Fibroblast of lung (primary cell): ENCODE results near the gene ANXA4. TPM values are rescaled to one million over a fixed set of nuclear protein-coding genes. Genes with fewer than 3 reads are reported as not detected.

Experiments
- DNase-seq, 2 donors: peaks; one replicate each; pipeline versions ENCODE4 v3.0.0 to v3.0.0-alpha.2; 2010; ENCODE audit warnings: low read depth in 2 of 2
- H2AFZ ChIP-seq: 2 replicates; pipeline ENCODE4 v1.5.1; 2012; ENCODE audit warnings: low read length, control low read depth, inconsistent platforms
- H3K27ac ChIP-seq: 2 replicates; pipeline ENCODE4 v1.5.1; 2011; ENCODE audit warnings: low read length, control low read depth; ENCODE audit not compliant: insufficient read depth
- H3K27me3 ChIP-seq: 2 replicates; pipeline ENCODE4 v1.5.1; 2011; ENCODE audit warnings: mild to moderate bottlenecking, low read length; ENCODE audit not compliant: control insufficient read depth, insufficient read depth
- H3K36me3 ChIP-seq: 2 replicates; pipeline ENCODE4 v1.5.1; 2011; ENCODE audit warnings: low read length; ENCODE audit not compliant: control insufficient read depth, insufficient read depth
- H3K4me1 ChIP-seq: 2 replicates; pipeline ENCODE4 v1.5.1; 2011; ENCODE audit warnings: low read length; ENCODE audit not compliant: control insufficient read depth, insufficient read depth; ENCODE audit errors: extremely low read depth
- H3K4me2 ChIP-seq: 2 replicates; pipeline ENCODE4 v1.5.1; 2011; ENCODE audit warnings: low read length, control low read depth; ENCODE audit not compliant: insufficient read depth; ENCODE audit errors: extremely low read depth
- H3K4me3 ChIP-seq, 4 experiments: fragments of 200-600 bp in 1 of 4; sonication (generic) in 1 of 4; replicated peaks in 1 of 4; 2 replicates each; pipeline ENCODE4 v1.5.1; 2011 to 2016; ENCODE audit warnings: low read length in 4 of 4, low read depth in 3 of 4, mild to moderate bottlenecking in 3 of 4, control low read depth in 2 of 4, inconsistent platforms in 1 of 4, mixed read lengths in 1 of 4; ENCODE audit not compliant: insufficient read depth in 1 of 4; ENCODE audit errors: control extremely low read depth in 1 of 4
- H3K79me2 ChIP-seq: 2 replicates; pipeline ENCODE4 v1.5.1; 2012; ENCODE audit warnings: mild to moderate bottlenecking, low read length, inconsistent platforms; ENCODE audit not compliant: control insufficient read depth, insufficient read depth
- H3K9ac ChIP-seq: 2 replicates; pipeline ENCODE4 v1.5.1; 2011; ENCODE audit warnings: mild to moderate bottlenecking, low read length, control low read depth; ENCODE audit not compliant: insufficient read depth
- H3K9me3 ChIP-seq: 2 replicates; pipeline ENCODE4 v1.5.1; 2012; ENCODE audit warnings: low read depth, low read length; ENCODE audit not compliant: control insufficient read depth, insufficient read depth
- H4K20me1 ChIP-seq: 2 replicates; pipeline ENCODE4 v1.5.1; 2011; ENCODE audit warnings: low read length; ENCODE audit not compliant: control insufficient read depth, insufficient read depth; ENCODE audit errors: extremely low read depth
- EZH2 ChIP-seq: IDR thresholded peaks from 2 replicates; pipeline ENCODE4 v1.5.1; 2012; ENCODE audit warnings: low read length, control low read depth, mild to moderate bottlenecking; ENCODE audit errors: missing control alignments
- polyA plus RNA-seq, 2 donors: library from polyadenylated mRNA; depleted of rRNA in 1 of 2; stranded (reverse) in 1 of 2; unstranded in 1 of 2; fragments of >200 nt; gene quantifications; 2 replicates each; pipeline ENCODE4 v1.2.1, GENCODE V29; 2011 to 2012; ENCODE audit warnings: missing spikeins in 1 of 2
- total RNA-seq: library from RNA; depleted of rRNA; stranded (reverse); fragments of >200 nt; gene quantifications from 2 replicates; pipeline ENCODE4 v1.2.1, GENCODE V29; 2014
- TF ChIP-seq, protein P1 (sequence below), 2 donors: IDR thresholded peaks in 1 of 2; conservative IDR thresholded peaks in 1 of 2; 1 replicate in 1 of 2; 2 replicates in 1 of 2; pipeline ENCODE4 v1.5.1; 2011 to 2012; ENCODE audit warnings: low read length in 2 of 2, control low read depth in 1 of 2, inconsistent platforms in 1 of 2, low read depth in 1 of 2, mild to moderate bottlenecking in 1 of 2

Gene ANXA4
- total and polyA plus RNA-seq, 2 donors (not counting 1 experiment from before 2014, with no cell fraction given) = 98.4 to 114 TPM

DNA sequence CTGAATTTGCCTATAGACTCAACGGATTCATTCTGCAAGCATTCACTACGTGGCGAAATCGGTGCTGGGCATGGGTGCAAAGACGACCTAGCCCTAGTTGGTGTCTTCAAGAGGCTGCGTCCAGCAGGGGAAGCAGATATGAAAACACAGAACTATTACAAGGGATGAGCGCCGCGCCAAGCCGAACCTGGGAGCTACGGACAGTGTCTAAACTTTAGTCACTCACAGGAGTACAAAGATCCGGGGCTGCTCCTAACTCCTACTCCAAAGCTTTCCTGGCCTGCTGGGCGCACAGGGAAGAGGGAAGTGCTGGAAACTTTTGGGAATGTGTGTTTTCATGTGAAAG lies 732 bp upstream of the ANXA4 start:
- H3K79me2 ChIP-seq = peaks cover 15% of the 10 kb centered on the region
- peak overlapping the region; percentile 94 for H3K4me2 ChIP-seq
- DNase-seq = peak; percentile 74

DNA sequence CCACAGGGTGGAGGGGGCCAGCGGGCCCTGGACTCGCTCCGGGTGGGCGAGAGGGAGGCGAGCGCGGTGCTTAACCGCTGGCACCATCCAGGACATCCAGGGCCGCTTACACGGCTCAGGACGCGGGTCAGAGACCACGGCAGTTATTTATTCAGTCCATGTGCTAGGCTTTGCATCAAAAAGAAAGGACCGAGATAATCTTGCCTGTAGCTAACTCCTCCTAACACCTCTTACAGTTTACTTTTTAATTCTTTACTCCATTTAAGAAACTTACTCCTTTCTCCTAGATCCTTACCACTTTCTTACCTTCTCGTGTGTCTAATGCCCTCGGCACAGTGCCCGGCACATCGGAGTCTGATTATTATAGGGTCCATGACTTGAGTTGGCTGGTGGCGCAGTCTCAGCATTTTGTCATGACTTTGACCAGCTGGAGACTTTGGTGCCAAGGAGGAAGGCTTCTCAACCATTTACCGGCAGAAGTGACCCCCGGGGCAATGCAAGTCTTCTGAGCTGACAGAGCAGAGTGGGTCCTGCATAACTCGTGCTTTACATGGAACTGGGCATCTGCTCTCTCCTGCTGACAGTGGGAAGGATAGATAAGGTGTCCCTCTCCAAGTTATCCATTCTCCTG lies 503 bp downstream of the ANXA4 start:
- peak overlapping the region; percentile 85 for H2AFZ ChIP-seq
- H3K27ac ChIP-seq = peak overlapping the region; percentile 90
- TF ChIP-seq EZH2 = no peak
- TF ChIP-seq, protein P1, sequence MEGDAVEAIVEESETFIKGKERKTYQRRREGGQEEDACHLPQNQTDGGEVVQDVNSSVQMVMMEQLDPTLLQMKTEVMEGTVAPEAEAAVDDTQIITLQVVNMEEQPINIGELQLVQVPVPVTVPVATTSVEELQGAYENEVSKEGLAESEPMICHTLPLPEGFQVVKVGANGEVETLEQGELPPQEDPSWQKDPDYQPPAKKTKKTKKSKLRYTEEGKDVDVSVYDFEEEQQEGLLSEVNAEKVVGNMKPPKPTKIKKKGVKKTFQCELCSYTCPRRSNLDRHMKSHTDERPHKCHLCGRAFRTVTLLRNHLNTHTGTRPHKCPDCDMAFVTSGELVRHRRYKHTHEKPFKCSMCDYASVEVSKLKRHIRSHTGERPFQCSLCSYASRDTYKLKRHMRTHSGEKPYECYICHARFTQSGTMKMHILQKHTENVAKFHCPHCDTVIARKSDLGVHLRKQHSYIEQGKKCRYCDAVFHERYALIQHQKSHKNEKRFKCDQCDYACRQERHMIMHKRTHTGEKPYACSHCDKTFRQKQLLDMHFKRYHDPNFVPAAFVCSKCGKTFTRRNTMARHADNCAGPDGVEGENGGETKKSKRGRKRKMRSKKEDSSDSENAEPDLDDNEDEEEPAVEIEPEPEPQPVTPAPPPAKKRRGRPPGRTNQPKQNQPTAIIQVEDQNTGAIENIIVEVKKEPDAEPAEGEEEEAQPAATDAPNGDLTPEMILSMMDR (conservative IDR thresholded peaks at IDR 0.05 in 1 of 2, IDR thresholded peaks at IDR 0.05 in 1 of 2; ENCODE audit: low read depth in 1 of 2, low read length in 2 of 2) = no peak
- H3K4me1 ChIP-seq = peaks cover 5% of the 10 kb centered on the region
- H4K20me1 ChIP-seq = no peaks in the 10 kb centered on the region
- peak overlapping the region; percentile 94 for H3K4me2 ChIP-seq
- H3K4me3 ChIP-seq = peak overlapping the region; percentile 82 to 92 (median 86)
- no peaks in the 10 kb centered on the region for H3K9me3 ChIP-seq
- no peaks in the 10 kb centered on the region for H3K27me3 ChIP-seq
- no peaks in the 10 kb centered on the region for H3K36me3 ChIP-seq
- H3K9ac ChIP-seq = peak overlapping the region; percentile 81
- DNase-seq = no peak
- peaks cover 18% of the 10 kb centered on the region for H3K79me2 ChIP-seq

More for the DNA sequence above, 732 bp upstream of the ANXA4 start:
- Histone ChIP-seq H3K36me3 (no peaks in the 10 kb centered on the region), H3K9me3 (no peaks in the 10 kb centered on the region), H3K9ac (peak overlapping the region; percentile 81), H3K4me3 (peak overlapping the region; percentile 82 to 88 (median 83)), H3K27me3 (no peaks in the 10 kb centered on the region), H2AFZ (peak overlapping the region; percentile 85), H3K27ac (peak overlapping the region; percentile 90), H3K4me1 (peaks cover 5% of the 10 kb centered on the region), H4K20me1 (no peaks in the 10 kb centered on the region)
- TF ChIP-seq, protein P1 (conservative IDR thresholded peaks at IDR 0.05 in 1 of 2, IDR thresholded peaks at IDR 0.05 in 1 of 2; ENCODE audit: low read depth in 1 of 2, low read length in 2 of 2) = peak in 1 of 2 donors; percentile 34
- TF ChIP-seq EZH2 = no peak

GRCh38 chr2:69743847-69744264 lies 1.9 kb downstream of the ANXA4 start:
- no peak for DNase-seq
- Histone ChIP-seq H3K4me3 (peak overlapping the region in 2 of 4 experiments; percentile 28 to 88), H3K36me3 (no peaks in the 10 kb centered on the region), H3K4me1 (peaks cover 5% of the 10 kb centered on the region), H3K9me3 (no peaks in the 10 kb centered on the region), H3K27me3 (no peaks in the 10 kb centered on the region), H3K79me2 (peaks cover 18% of the 10 kb centered on the region), H3K9ac (no peak overlapping the region), H3K27ac (no peak overlapping the region), H2AFZ (no peak overlapping the region), H4K20me1 (no peaks in the 10 kb centered on the region), H3K4me2 (no peak overlapping the region)
- TF ChIP-seq, protein P1 (conservative IDR thresholded peaks at IDR 0.05 in 1 of 2, IDR thresholded peaks at IDR 0.05 in 1 of 2; ENCODE audit: low read depth in 1 of 2, low read length in 2 of 2) = no peak
- TF ChIP-seq EZH2 = no peak
